Thymus (tissue), 11 donors: ENCODE measurements around the gene TMCC2. TPM values are rescaled to one million over a fixed set of nuclear protein-coding genes. Genes with fewer than 3 reads are reported as not detected.

Experiments
- DNase-seq, 9 donors: peaks; one replicate each; pipeline ENCODE4 v3.0.0-alpha.2; 2013; ENCODE audit warnings: low spot score in 9 of 9, low read depth in 6 of 9, missing footprints in 1 of 9
- H3K27ac ChIP-seq, 2 donors: one replicate each; pipeline ENCODE4 v1.5.1; 2013; ENCODE audit warnings: control low read depth in 1 of 2, low read depth in 1 of 2, low read length in 1 of 2, mild to moderate bottlenecking in 1 of 2, moderate library complexity in 1 of 2
- H3K27me3 ChIP-seq, 2 donors: one replicate each; pipeline ENCODE4 v1.5.1; 2013; ENCODE audit warnings: low read length in 1 of 2; ENCODE audit not compliant: control insufficient read depth in 2 of 2, insufficient read depth in 1 of 2
- H3K36me3 ChIP-seq, 2 donors: one replicate each; pipeline ENCODE4 v1.5.1; 2013; ENCODE audit warnings: low read length in 1 of 2, mild to moderate bottlenecking in 1 of 2, moderate library complexity in 1 of 2; ENCODE audit not compliant: control insufficient read depth in 2 of 2, insufficient read depth in 2 of 2
- H3K4me1 ChIP-seq, 2 donors: one replicate each; pipeline ENCODE4 v1.5.1; 2013; ENCODE audit warnings: low read length in 2 of 2; ENCODE audit not compliant: control insufficient read depth in 2 of 2, insufficient read depth in 2 of 2
- H3K4me3 ChIP-seq, 2 donors: one replicate each; pipeline ENCODE4 v1.5.1; 2013; ENCODE audit warnings: low read length in 2 of 2, control low read depth in 1 of 2, mild to moderate bottlenecking in 1 of 2
- H3K9me3 ChIP-seq, 2 donors: one replicate each; pipeline ENCODE4 v1.5.1; 2013; ENCODE audit warnings: low read length in 1 of 2, mild to moderate bottlenecking in 1 of 2; ENCODE audit not compliant: control insufficient read depth in 2 of 2, insufficient read depth in 1 of 2
- WGBS: extraction: QIAGEN DNeasy Blood & Tissue Kit; methylation state at CpG from one replicate; pipeline ENCODE4 v1.1.7; 2013; 5-methylcytosine and 5-hydroxymethylcytosine counted together
- polyA plus RNA-seq: library from polyadenylated mRNA; stranded (reverse); fragments of 200-250 nt; gene quantifications from one replicate; pipeline ENCODE4 v1.2.3, GENCODE V29; 2013
- total RNA-seq: library from RNA; stranded (reverse); fragments of 120-200 nt; gene quantifications from one replicate; pipeline ENCODE4 v1.2.4, GENCODE V29; 2013
- donor health status: healthy.

The TMCC2 gene
- total and polyA plus RNA-seq, 2 donors: 3.7 to 5.1 TPM

DNA sequence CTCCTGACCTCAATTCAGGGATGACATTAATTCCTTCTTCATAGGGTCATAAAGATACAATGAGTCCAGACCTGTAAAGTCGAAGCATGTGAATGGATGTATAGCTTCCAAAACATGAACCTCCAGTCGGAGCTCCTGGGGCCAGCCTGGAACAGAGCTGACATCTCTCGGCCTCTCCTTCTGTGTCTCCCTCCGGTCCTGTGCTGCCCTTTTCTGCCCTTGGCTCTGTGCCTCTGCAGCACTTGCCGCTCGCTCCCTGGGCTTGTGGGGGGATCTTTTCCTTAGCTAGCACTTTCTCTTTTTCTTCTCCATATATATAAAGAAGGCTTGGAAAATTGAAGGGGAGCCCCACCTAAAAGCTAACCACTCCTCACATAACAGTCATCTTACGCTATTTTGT, 42.5 kb downstream of the TMCC2 start:
- Histone ChIP-seq H3K27ac (no peak overlapping the region), H3K9me3 (no peaks in the 10 kb centered on the region), H3K36me3 (no peaks in the 10 kb centered on the region), H3K4me3 (no peak overlapping the region), H3K27me3 (peaks cover 0 to 55% of the 10 kb centered on the region in 2 donors), H3K4me1 (peaks cover 16 to 18% of the 10 kb centered on the region in 2 donors)
- WGBS: 98% methylated on average over 7 of the region's 7 CpGs
- no peak for DNase-seq

- peaks cover 0 to 54% of the 10 kb centered on the region in 2 donors for H3K27me3 ChIP-seq
- H3K36me3 ChIP-seq: no peaks in the 10 kb centered on the region
- 79% methylated on average over 8 of the region's 8 CpGs for WGBS
- no peak overlapping the region for H3K4me3 ChIP-seq
- peaks cover 20 to 23% of the 10 kb centered on the region in 2 donors for H3K4me1 ChIP-seq
- H3K9me3 ChIP-seq: no peaks in the 10 kb centered on the region
- no peak overlapping the region for H3K27ac ChIP-seq
- DNase-seq: no peak
Measured at GRCh38 chr1:205270764-205271163, 43.0 kb downstream of the TMCC2 start.

DNA sequence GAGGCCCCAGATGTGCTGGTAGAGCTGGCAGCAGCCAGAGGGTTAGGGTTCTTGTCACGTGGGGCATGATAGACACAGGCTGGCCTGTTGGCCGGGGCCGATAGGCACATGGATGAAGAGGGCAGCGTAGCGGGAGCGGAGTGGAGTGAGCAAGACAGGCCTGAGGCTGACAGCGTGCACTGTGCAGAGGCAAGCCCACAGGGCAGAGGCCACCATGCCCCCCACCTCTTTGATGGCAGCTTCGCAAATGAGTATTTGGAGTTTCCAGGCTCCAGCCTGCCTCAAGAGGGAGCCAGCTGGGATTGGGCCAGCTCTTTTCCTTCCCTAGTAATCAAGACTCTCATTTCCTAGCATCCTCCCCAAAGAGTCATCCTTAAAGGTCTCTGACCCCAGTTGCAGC, 43.5 kb downstream of the TMCC2 start:
- H3K4me1 ChIP-seq: peaks cover 26% of the 10 kb centered on the region in 2 donors
- H3K36me3 ChIP-seq: no peaks in the 10 kb centered on the region
- H3K27ac ChIP-seq: no peak overlapping the region
- 95% methylated on average over 8 of the region's 8 CpGs for WGBS
- peaks cover 0 to 53% of the 10 kb centered on the region in 2 donors for H3K27me3 ChIP-seq
- no peaks in the 10 kb centered on the region for H3K9me3 ChIP-seq
- DNase-seq: no peak
- no peak overlapping the region for H3K4me3 ChIP-seq

GRCh38 chr1:205271745-205272144, 44.0 kb downstream of the TMCC2 start:
- WGBS: 98% methylated on average over 18 of the region's 18 CpGs
- Histone ChIP-seq H3K4me1 (peaks cover 26 to 30% of the 10 kb centered on the region in 2 donors), H3K4me3 (no peak overlapping the region), H3K9me3 (no peaks in the 10 kb centered on the region), H3K36me3 (no peaks in the 10 kb centered on the region), H3K27me3 (peaks cover 0 to 50% of the 10 kb centered on the region in 2 donors), H3K27ac (no peak overlapping the region)
- no peak for DNase-seq

DNA sequence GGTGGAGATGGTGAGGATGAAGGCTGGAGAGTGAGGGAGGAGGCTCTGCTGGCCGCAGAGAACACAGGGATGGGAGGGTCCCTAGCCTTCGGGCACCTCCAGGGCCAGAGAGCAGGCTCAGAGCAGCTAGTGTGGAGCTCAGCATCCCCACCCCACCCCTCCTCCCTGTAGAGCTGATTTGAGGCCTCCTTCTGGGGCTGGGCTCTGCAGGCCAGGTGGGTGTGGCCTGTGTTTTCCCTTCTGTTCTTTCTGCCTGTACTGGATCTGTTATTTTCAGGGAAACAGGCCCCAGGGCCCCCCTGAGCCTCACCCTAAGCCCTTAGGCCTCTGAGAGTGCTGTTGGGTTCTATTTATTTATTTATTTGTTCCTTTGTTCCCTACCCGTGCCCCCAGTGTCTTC, 44.8 kb downstream of the TMCC2 start:
- Histone ChIP-seq H3K27me3 (peaks cover 0 to 42% of the 10 kb centered on the region in 2 donors), H3K36me3 (no peaks in the 10 kb centered on the region), H3K9me3 (no peaks in the 10 kb centered on the region), H3K4me1 (peaks cover 26 to 30% of the 10 kb centered on the region in 2 donors), H3K27ac (no peak overlapping the region), H3K4me3 (no peak overlapping the region)
- no peak for DNase-seq
- WGBS: 85% methylated on average over 3 of the region's 3 CpGs

DNA sequence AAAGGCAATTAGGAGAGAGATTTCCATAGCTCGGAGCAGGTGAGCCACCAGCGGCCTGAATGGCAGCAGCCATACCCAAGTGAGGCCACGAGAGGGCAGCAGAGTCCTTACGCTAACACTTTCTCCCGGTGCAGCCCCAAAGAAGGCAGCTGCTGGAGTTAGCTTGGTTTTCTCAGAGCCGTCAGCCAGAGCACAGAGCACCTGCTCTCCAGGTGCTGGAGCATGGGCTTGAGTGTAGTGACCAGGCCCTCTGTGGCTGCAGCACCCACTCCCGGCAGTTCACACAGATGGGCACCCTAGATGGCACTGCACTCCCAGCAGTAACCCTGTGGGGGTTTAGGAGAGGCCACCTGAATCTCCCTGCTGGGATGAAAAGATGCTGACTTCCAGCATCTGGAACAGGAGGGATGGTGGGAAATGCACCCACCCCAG, 45.8 kb downstream of the TMCC2 start:
- Histone ChIP-seq H3K9me3 (no peaks in the 10 kb centered on the region), H3K36me3 (no peaks in the 10 kb centered on the region), H3K27me3 (peaks cover 0 to 32% of the 10 kb centered on the region in 2 donors), H3K4me1 (peaks cover 32 to 37% of the 10 kb centered on the region in 2 donors), H3K4me3 (no peak overlapping the region), H3K27ac (no peak overlapping the region)
- peak; percentile 62 to 90 (median 81) for DNase-seq
- 17% methylated on average over 7 of the region's 7 CpGs for WGBS

- no peak overlapping the region for H3K4me3 ChIP-seq
- H3K27ac ChIP-seq: no peak overlapping the region
Measured at GRCh38 chr1:205274041-205274691, 46.4 kb downstream of the TMCC2 start.

DNA sequence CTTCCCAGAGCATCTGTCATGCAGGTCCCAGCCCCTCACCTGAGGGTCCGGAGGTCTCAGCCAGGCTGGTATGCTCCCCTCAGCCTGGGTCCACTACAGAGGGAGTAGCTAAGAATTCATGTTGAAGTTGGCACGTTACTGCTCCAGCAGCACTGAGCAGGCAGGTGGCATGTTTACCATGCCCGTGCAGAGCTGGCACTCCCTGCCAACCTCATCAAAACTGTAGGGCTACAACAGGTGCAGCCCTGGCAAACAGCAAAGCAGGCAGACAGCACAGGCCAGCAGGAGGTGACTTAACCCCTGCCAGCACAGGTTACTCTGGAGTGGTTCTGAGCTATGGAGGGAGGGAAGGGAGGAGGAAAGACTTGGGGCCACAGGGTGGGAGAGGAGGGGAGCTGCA, 47.4 kb downstream of the TMCC2 start:
- 34% methylated on average over 3 of the region's 3 CpGs for WGBS
- peak in 5 of 9 donors; percentile 45 to 86 (median 66) for DNase-seq
- Histone ChIP-seq H3K4me1 (peaks cover 45% of the 10 kb centered on the region in 2 donors), H3K27ac (peak overlapping the region; percentile 33 to 63), H3K36me3 (no peaks in the 10 kb centered on the region), H3K4me3 (no peak overlapping the region), H3K27me3 (peaks cover 0 to 20% of the 10 kb centered on the region in 2 donors), H3K9me3 (no peaks in the 10 kb centered on the region)

More at GRCh38 chr1:205274041-205274691, 46.4 kb downstream of the TMCC2 start:
- Histone ChIP-seq H3K27me3 (peaks cover 0 to 26% of the 10 kb centered on the region in 2 donors), H3K9me3 (no peaks in the 10 kb centered on the region), H3K36me3 (no peaks in the 10 kb centered on the region), H3K4me1 (peaks cover 37 to 40% of the 10 kb centered on the region in 2 donors)
- WGBS: 87% methylated on average over 8 of the region's 8 CpGs
- no peak for DNase-seq

GRCh38 chr1:205275916-205276688, 48.4 kb downstream of the TMCC2 start:
- Histone ChIP-seq H3K27me3 (peaks cover 0 to 17% of the 10 kb centered on the region in 2 donors), H3K9me3 (no peaks in the 10 kb centered on the region), H3K4me3 (no peak overlapping the region), H3K4me1 (peaks cover 48% of the 10 kb centered on the region in 2 donors), H3K27ac (no peak overlapping the region), H3K36me3 (no peaks in the 10 kb centered on the region)
- DNase-seq: no peak
- WGBS: 96% methylated on average over 9 of the region's 9 CpGs
